SK-N-SH (cell line): Measurements from ENCODE around the gene PRR15L. TPM values are rescaled to one million over a fixed set of nuclear protein-coding genes. Genes with fewer than 3 reads are reported as not detected.
A peak's percentile ranks its signal among the peaks of the same experiment; 100 is the strongest.

Source experiments
- CTCF ChIA-PET: fragments of 300-600, 350-600 bp; formaldehyde crosslinking; extraction: SDS; loops from one replicate; lab custom pipeline; 2021; lab: Yijun Ruan, JAX
- POLR2A ChIA-PET: fragments of 350-600 bp; sonication (Branson Sonifier 250); formaldehyde crosslinking; extraction: SDS; loops from one replicate; lab custom pipeline; 2020; ENCODE audit warnings: antibody characterized with exemption, inconsistent platforms; lab: Yijun Ruan, JAX
- DNase-seq: peaks from one replicate; pipeline ENCODE4 v3.0.0; 2012
- H2AFZ ChIP-seq: fragments of 200-600 bp; sonication (generic); 2 replicates; pipeline ENCODE4 v1.8.1; 2016; ENCODE audit warnings: antibody characterized with exemption, mild to moderate bottlenecking, low read depth
- H3F3A ChIP-seq: fragments of 200-600 bp; sonication (generic); replicated peaks from 2 replicates; pipeline ENCODE3; 2016; ENCODE audit warnings: antibody characterized with exemption, mild to moderate bottlenecking; ENCODE audit not compliant: insufficient read depth
- H3K27ac ChIP-seq, 2 experiments: fragments of 200-500 bp in 1 of 2; fragments of 200-600 bp in 1 of 2; sonication (Bioruptor generic) in 1 of 2; sonication (generic), shearing (Covaris generic) in 1 of 2; 2 replicates each; pipeline versions ENCODE4 v1.5.1 to v1.6.1; 2014 to 2016; ENCODE audit warnings: low read depth in 2 of 2, inconsistent platforms in 1 of 2, low read length in 1 of 2, mild to moderate bottlenecking in 1 of 2, mixed read lengths in 1 of 2
- H3K27me3 ChIP-seq: fragments of 200-600 bp; sonication (generic), shearing (Covaris generic); 2 replicates; pipeline ENCODE4 v1.6.1; 2016; ENCODE audit warnings: mixed run types; ENCODE audit not compliant: insufficient read depth
- H3K36me3 ChIP-seq, 2 experiments: fragments of 200-500 bp in 1 of 2; fragments of 200-600 bp in 1 of 2; sonication (Bioruptor generic) in 1 of 2; sonication (generic) in 1 of 2; replicated peaks in 1 of 2; 2 replicates each; pipeline versions ENCODE3 to v1.5.1; 2014 to 2016; ENCODE audit warnings: low read length in 1 of 2, mild to moderate bottlenecking in 1 of 2; ENCODE audit not compliant: insufficient read depth in 2 of 2, control insufficient read depth in 1 of 2
- H3K4me1 ChIP-seq, 2 experiments: fragments of 200-500 bp in 1 of 2; fragments of 200-600 bp in 1 of 2; sonication (Bioruptor generic) in 1 of 2; sonication (generic), shearing (Covaris generic) in 1 of 2; 2 replicates each; pipeline versions ENCODE4 v1.5.1 to v1.6.1; 2014 to 2016; ENCODE audit warnings: low read depth in 1 of 2, low read length in 1 of 2, mixed run types in 1 of 2; ENCODE audit not compliant: insufficient read depth in 2 of 2, control insufficient read depth in 1 of 2
- H3K4me2 ChIP-seq: fragments of 200-600 bp; sonication (generic), shearing (Covaris generic); 2 replicates; pipeline ENCODE4 v1.6.1; 2017; ENCODE audit warnings: mixed run types
- H3K4me3 ChIP-seq, 2 experiments: fragments of 200-500 bp in 1 of 2; fragments of 200-600 bp in 1 of 2; sonication (Bioruptor generic) in 1 of 2; sonication (generic), shearing (Covaris generic) in 1 of 2; 2 replicates each; pipeline versions ENCODE4 v1.5.1 to v1.8.1; 2014 to 2016; ENCODE audit warnings: low read depth in 2 of 2, inconsistent platforms in 1 of 2, low read length in 1 of 2, mild to moderate bottlenecking in 1 of 2, mixed read lengths in 1 of 2, moderate library complexity in 1 of 2
- H3K79me2 ChIP-seq: fragments of 200-600 bp; sonication (generic); 2 replicates; pipeline ENCODE4 v1.8.1; 2017; ENCODE audit warnings: mild to moderate bottlenecking; ENCODE audit not compliant: insufficient read depth
- H3K9ac ChIP-seq: fragments of 200-600 bp; sonication (generic); 2 replicates; pipeline ENCODE4 v1.6.1; 2017; ENCODE audit warnings: mixed run types
- H3K9me2 ChIP-seq: fragments of 200-600 bp; sonication (generic); 2 replicates; pipeline ENCODE4 v1.6.1; 2017; ENCODE audit warnings: mixed run types
- H3K9me3 ChIP-seq: fragments of 200-600 bp; sonication (generic); 2 replicates; pipeline ENCODE4 v1.6.1; 2017; ENCODE audit warnings: mixed run types, mild to moderate bottlenecking, moderate library complexity
- H4K20me1 ChIP-seq: fragments of 200-600 bp; sonication (generic); 2 replicates; pipeline ENCODE4 v1.6.1; 2017; ENCODE audit warnings: mild to moderate bottlenecking, mixed run types; ENCODE audit not compliant: insufficient read depth
- CHD2 ChIP-seq: fragments of 150-350 bp; IDR thresholded peaks from 2 replicates; pipeline ENCODE4 v1.6.1; 2018; ENCODE audit warnings: low read length; ENCODE audit not compliant: partially characterized antibody
- ELF1 ChIP-seq: IDR thresholded peaks from 2 replicates; pipeline ENCODE4 v1.4.0; 2012
- EP300 ChIP-seq, 2 experiments: IDR thresholded peaks; 2 replicates each; pipeline versions ENCODE4 v1.4.0 to v1.6.1; 2012; ENCODE audit warnings: borderline replicate concordance in 1 of 2, low read depth in 1 of 2, low read length in 1 of 2
- FOXJ3 ChIP-seq: sonication (generic); formaldehyde crosslinking; IDR thresholded peaks from 2 replicates; pipeline ENCODE4 v1.5.1; 2020; ENCODE audit warnings: mild to moderate bottlenecking, missing genetic modification reagents
- FOXM1 ChIP-seq: IDR thresholded peaks from 2 replicates; pipeline ENCODE4 v1.4.0; 2012; ENCODE audit warnings: low read depth, mild to moderate bottlenecking
- GABPA ChIP-seq: IDR thresholded peaks from 2 replicates; pipeline ENCODE4 v1.4.0; 2012; ENCODE audit warnings: low read depth, mild to moderate bottlenecking
- GATA2 ChIP-seq: sonication (generic); formaldehyde crosslinking; IDR thresholded peaks from 2 replicates; pipeline ENCODE4 v1.5.0; 2020; ENCODE audit warnings: mild to moderate bottlenecking, missing genetic modification reagents
- JUND ChIP-seq: IDR thresholded peaks from 2 replicates; pipeline ENCODE4 v1.4.0; 2012
- MEF2A ChIP-seq: IDR thresholded peaks from 2 replicates; pipeline ENCODE4 v1.4.0; 2012; ENCODE audit warnings: low read depth, borderline replicate concordance
- MXI1 ChIP-seq: IDR thresholded peaks from 2 replicates; pipeline ENCODE4 v1.6.1; 2012; ENCODE audit warnings: mild to moderate bottlenecking, low read depth, low read length, improper control_type of control experiment
- NFIC ChIP-seq: IDR thresholded peaks from 2 replicates; pipeline ENCODE4 v1.4.0; 2012; ENCODE audit warnings: borderline replicate concordance
- POLR2AphosphoS5 ChIP-seq: IDR thresholded peaks from 2 replicates; pipeline ENCODE4 v1.6.1; 2012; ENCODE audit warnings: low read depth, low read length
- RAD21 ChIP-seq: IDR thresholded peaks from 2 replicates; pipeline ENCODE4 v1.6.1; 2012; ENCODE audit warnings: mild to moderate bottlenecking, low read length
- RCOR1 ChIP-seq: fragments of 150-350 bp; IDR thresholded peaks from 2 replicates; pipeline ENCODE4 v1.6.1; 2017; ENCODE audit warnings: antibody characterized with exemption, low read length
- RXRA ChIP-seq: IDR thresholded peaks from 2 replicates; pipeline ENCODE4 v1.4.0; 2012; ENCODE audit warnings: low read depth, mild to moderate bottlenecking, borderline replicate concordance
- SIN3A ChIP-seq: IDR thresholded peaks from 2 replicates; pipeline ENCODE4 v1.6.1; 2012; ENCODE audit warnings: low read depth, mild to moderate bottlenecking, low read length, moderate library complexity, borderline replicate concordance
- SMC3 ChIP-seq: IDR thresholded peaks from 2 replicates; pipeline ENCODE4 v1.6.1; 2012; ENCODE audit warnings: low read depth, low read length, improper control_type of control experiment
- TAF1 ChIP-seq: IDR thresholded peaks from 2 replicates; pipeline ENCODE4 v1.6.1; 2012; ENCODE audit warnings: low read depth, mild to moderate bottlenecking, low read length, moderate library complexity, borderline replicate concordance
- WGBS: methylation state at CpG from one replicate; pipeline ENCODE4 v1.1.6; 2017; ENCODE audit warnings: low lambda C conversion rate; 5-methylcytosine and 5-hydroxymethylcytosine counted together
- polyA plus RNA-seq, 3 experiments: library from polyadenylated mRNA; depleted of rRNA; stranded (reverse); fragments of >200 nt; gene quantifications; 2 replicates each; pipeline ENCODE4 v1.2.3, GENCODE V29; 2012
- TF ChIP-seq, protein P1 (sequence below): IDR thresholded peaks from 2 replicates; pipeline ENCODE4; 2012
- TF ChIP-seq, protein P2 (sequence below): fragments of 150-350 bp; IDR thresholded peaks from 2 replicates; pipeline ENCODE4 v1.6.1; 2017; ENCODE audit warnings: antibody characterized with exemption, low read length, low read depth, borderline replicate concordance
- TF ChIP-seq, protein P3 (sequence below): IDR thresholded peaks from 2 replicates; pipeline ENCODE4 v1.4.0; 2012; ENCODE audit warnings: low read depth, borderline replicate concordance

PRR15L gene
- polyA plus RNA-seq, 1 of the 3 experiments (the other 2 are of a cell fraction) = not detected

DNA sequence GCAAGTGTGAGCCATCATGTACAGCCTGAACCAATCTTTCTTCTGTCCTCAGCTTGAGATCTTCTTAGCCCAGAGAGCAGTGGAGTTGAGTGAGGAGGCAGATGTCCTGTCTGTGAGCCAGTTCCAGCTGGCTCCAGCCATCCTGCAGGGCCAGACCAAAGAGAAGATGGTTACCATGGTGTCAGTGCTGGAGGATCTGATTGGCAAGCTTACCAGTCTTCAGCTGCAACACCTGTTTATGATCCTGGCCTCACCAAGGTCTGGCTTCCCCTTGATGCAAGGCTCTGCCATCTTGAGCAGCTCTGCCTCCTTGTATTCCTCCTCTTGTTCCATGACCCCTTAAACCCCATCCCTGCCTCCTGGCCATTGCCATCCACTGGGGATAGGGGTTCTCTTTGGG lies 22.9 kb upstream of the PRR15L start:
- CTCF ChIA-PET = interaction anchor here (1.4 to 41.8 kb wide), 5 partner anchors 9 to 45 kb away, joined by 4 to 1752 read pairs (median 86); partner anchors contain the start of gene CDK5RAP3
- Histone ChIP-seq H3K9me2 (no peaks in the 10 kb centered on the region), H3F3A (no peaks in the 10 kb centered on the region), H3K27ac (peak overlapping the region in 1 of 2 experiments; percentile 98; a peak in 2 of 4 replicates), H4K20me1 (no peaks in the 10 kb centered on the region), H3K4me1 (peaks cover 0 to 57% of the 10 kb centered on the region in 2 experiments; a peak in 2 of 4 replicates), H3K4me2 (no peak overlapping the region), H2AFZ (no peak overlapping the region), H3K36me3 (peaks cover 48 to 69% of the 10 kb centered on the region in 2 experiments), H3K9ac (no peak overlapping the region), H3K27me3 (no peaks in the 10 kb centered on the region), H3K9me3 (no peaks in the 10 kb centered on the region), H3K79me2 (no peaks in the 10 kb centered on the region), H3K4me3 (no peak overlapping the region)
- DNase-seq = no peak
- POLR2A ChIA-PET = interaction anchor here (0.9 to 7.4 kb wide), 6 partner anchors 10 to 68 kb away, joined by 4 to 189 read pairs (median 16); partner anchors contain the start of genes CDK5RAP3 and NFE2L1
- TF ChIP-seq GABPA = no peak
- TF ChIP-seq CHD2 = peak; percentile 31
- TF ChIP-seq FOXM1 = no peak
- TF ChIP-seq RCOR1 = 0 out of 2 replicates have a peak, but pooled peaks have one; percentile 30
- TF ChIP-seq GATA2 (CRISPR knock-in tag) = 0 out of 2 replicates have a peak, but pooled peaks have one; percentile 35
- TF ChIP-seq JUND = no peak
- TF ChIP-seq EP300 (IDR thresholded peaks at IDR 0.05; ENCODE audit: borderline replicate concordance in 1 of 2, low read depth in 1 of 2, low read length in 1 of 2) = peak in 1 of 2 experiments; percentile 25; a peak in 1 of 4 replicates
- peak; percentile 7; the same call in 1 of the 2 replicates for TF ChIP-seq SMC3
- no peak for TF ChIP-seq RXRA

DNA sequence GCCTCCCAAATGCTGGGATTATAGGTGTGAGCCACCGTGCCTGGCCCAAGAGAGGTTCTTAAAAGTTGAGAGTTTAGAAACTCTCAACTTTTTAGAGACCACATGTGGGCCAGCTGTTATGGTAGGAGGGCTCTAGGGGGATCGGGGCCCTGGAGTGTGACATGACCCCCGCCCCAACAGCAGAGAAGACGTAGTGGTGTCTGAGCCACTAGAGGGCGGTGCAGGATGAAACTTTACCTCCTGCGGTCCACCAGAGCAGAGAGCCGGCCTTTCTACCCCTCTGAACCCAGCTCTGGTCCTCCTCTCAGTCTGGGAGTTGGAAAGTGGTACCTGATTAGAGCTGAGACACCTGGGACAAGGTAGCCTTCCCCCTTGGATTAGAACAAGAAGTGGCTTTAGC lies 20.6 kb upstream of the PRR15L start:
- Histone ChIP-seq H3K79me2 (no peaks in the 10 kb centered on the region), H3K9me2 (no peaks in the 10 kb centered on the region), H3K9ac (no peak overlapping the region), H4K20me1 (no peaks in the 10 kb centered on the region), H3F3A (no peaks in the 10 kb centered on the region), H3K4me2 (no peak overlapping the region), H3K9me3 (no peaks in the 10 kb centered on the region), H3K27ac (peak overlapping the region in 1 of 2 experiments; percentile 98; a peak in 2 of 4 replicates), H3K4me1 (peaks cover 0 to 49% of the 10 kb centered on the region in 2 experiments; a peak in 2 of 4 replicates), H2AFZ (no peak overlapping the region), H3K36me3 (peaks cover 64 to 86% of the 10 kb centered on the region in 2 experiments), H3K27me3 (no peaks in the 10 kb centered on the region), H3K4me3 (no peak overlapping the region; a peak in 1 of 4 replicates)
- WGBS = 11% methylated on average over 7 of the region's 7 CpGs
- peak; percentile 95 for DNase-seq
- ChIA-PET CTCF (interaction anchor here (0.6 to 41.8 kb wide), 42 partner anchors 9 to 573 kb away, joined by 3 to 1752 read pairs (median 4); partner anchors contain the start of genes CDK5RAP3, PNPO, PRR15L and SCRN2), POLR2A (interaction anchor here (0.6 to 7.4 kb wide), 6 partner anchors 9 to 76 kb away, joined by 3 to 189 read pairs (median 4); no protein-coding TSS in a partner anchor)
- TF ChIP-seq, protein P1, sequence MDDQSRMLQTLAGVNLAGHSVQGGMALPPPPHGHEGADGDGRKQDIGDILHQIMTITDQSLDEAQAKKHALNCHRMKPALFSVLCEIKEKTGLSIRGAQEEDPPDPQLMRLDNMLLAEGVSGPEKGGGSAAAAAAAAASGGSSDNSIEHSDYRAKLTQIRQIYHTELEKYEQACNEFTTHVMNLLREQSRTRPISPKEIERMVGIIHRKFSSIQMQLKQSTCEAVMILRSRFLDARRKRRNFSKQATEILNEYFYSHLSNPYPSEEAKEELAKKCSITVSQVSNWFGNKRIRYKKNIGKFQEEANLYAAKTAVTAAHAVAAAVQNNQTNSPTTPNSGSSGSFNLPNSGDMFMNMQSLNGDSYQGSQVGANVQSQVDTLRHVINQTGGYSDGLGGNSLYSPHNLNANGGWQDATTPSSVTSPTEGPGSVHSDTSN = no peak
- no peak for TF ChIP-seq MEF2A
- TF ChIP-seq, protein P2, sequence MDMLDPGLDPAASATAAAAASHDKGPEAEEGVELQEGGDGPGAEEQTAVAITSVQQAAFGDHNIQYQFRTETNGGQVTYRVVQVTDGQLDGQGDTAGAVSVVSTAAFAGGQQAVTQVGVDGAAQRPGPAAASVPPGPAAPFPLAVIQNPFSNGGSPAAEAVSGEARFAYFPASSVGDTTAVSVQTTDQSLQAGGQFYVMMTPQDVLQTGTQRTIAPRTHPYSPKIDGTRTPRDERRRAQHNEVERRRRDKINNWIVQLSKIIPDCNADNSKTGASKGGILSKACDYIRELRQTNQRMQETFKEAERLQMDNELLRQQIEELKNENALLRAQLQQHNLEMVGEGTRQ = no peak
- no peak for TF ChIP-seq FOXM1
- no peak for TF ChIP-seq MXI1
- no peak for TF ChIP-seq FOXJ3
- TF ChIP-seq RAD21 = peak; percentile 99
- TF ChIP-seq, protein P3, sequence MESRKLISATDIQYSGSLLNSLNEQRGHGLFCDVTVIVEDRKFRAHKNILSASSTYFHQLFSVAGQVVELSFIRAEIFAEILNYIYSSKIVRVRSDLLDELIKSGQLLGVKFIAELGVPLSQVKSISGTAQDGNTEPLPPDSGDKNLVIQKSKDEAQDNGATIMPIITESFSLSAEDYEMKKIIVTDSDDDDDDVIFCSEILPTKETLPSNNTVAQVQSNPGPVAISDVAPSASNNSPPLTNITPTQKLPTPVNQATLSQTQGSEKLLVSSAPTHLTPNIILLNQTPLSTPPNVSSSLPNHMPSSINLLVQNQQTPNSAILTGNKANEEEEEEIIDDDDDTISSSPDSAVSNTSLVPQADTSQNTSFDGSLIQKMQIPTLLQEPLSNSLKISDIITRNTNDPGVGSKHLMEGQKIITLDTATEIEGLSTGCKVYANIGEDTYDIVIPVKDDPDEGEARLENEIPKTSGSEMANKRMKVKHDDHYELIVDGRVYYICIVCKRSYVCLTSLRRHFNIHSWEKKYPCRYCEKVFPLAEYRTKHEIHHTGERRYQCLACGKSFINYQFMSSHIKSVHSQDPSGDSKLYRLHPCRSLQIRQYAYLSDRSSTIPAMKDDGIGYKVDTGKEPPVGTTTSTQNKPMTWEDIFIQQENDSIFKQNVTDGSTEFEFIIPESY = no peak
- no peak for TF ChIP-seq NFIC
- TF ChIP-seq EP300 (IDR thresholded peaks at IDR 0.05; ENCODE audit: borderline replicate concordance in 1 of 2, low read depth in 1 of 2, low read length in 1 of 2) = no peak
- no peak for TF ChIP-seq RXRA
- no peak for TF ChIP-seq POLR2AphosphoS5
- no peak for TF ChIP-seq TAF1
- TF ChIP-seq ELF1 = no peak
- TF ChIP-seq SMC3 = peak; percentile 100
- TF ChIP-seq SIN3A = peak; percentile 38; the same call in 1 of the 2 replicates
- no peak for TF ChIP-seq JUND
